ENCODE results near the gene TTC34. TPM values are rescaled to one million over a fixed set of nuclear protein-coding genes. Genes with fewer than 3 reads are reported as not detected.

The TTC34 gene
- total RNA-seq, 1 experiment from 2014 or later: 0.61 TPM

DNA sequence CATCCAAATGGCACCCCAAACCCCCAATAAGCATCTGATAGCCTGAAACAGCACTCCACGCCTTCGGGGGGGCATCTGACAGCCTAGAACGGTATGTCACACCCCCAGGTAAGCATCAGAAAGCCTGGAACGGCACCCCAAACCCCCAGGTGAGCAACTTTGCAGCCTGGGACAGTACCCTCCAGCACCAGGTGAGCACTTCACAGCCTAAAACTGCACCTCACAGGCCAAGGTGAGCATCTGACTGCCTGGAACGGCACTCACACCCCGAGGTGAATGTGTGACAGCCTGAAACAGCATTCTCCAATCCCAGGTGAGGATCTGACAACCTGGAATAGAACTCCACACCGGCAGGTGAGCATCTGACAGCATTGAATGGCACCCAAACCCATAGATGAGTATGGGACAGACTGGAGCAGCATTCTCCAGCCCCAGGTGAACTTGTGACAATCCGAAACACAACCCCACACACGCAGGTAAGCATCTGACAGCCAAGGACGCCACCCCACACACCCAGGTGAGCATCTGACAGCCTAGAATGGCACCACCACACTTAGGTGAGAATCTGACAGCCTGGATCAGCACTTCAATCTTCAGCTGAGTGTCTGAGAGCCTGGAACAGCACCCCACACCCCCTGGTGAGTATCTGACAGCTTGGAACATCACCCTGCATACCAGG, 150.4 kb downstream of the TTC34 start (continued):
- TF ChIP-seq, protein P1, sequence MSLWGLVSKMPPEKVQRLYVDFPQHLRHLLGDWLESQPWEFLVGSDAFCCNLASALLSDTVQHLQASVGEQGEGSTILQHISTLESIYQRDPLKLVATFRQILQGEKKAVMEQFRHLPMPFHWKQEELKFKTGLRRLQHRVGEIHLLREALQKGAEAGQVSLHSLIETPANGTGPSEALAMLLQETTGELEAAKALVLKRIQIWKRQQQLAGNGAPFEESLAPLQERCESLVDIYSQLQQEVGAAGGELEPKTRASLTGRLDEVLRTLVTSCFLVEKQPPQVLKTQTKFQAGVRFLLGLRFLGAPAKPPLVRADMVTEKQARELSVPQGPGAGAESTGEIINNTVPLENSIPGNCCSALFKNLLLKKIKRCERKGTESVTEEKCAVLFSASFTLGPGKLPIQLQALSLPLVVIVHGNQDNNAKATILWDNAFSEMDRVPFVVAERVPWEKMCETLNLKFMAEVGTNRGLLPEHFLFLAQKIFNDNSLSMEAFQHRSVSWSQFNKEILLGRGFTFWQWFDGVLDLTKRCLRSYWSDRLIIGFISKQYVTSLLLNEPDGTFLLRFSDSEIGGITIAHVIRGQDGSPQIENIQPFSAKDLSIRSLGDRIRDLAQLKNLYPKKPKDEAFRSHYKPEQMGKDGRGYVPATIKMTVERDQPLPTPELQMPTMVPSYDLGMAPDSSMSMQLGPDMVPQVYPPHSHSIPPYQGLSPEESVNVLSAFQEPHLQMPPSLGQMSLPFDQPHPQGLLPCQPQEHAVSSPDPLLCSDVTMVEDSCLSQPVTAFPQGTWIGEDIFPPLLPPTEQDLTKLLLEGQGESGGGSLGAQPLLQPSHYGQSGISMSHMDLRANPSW (CRISPR knock-in tag; conservative IDR thresholded peaks at IDR 0.05; ENCODE audit: low read depth): no peak
- TF ChIP-seq, protein P2, sequence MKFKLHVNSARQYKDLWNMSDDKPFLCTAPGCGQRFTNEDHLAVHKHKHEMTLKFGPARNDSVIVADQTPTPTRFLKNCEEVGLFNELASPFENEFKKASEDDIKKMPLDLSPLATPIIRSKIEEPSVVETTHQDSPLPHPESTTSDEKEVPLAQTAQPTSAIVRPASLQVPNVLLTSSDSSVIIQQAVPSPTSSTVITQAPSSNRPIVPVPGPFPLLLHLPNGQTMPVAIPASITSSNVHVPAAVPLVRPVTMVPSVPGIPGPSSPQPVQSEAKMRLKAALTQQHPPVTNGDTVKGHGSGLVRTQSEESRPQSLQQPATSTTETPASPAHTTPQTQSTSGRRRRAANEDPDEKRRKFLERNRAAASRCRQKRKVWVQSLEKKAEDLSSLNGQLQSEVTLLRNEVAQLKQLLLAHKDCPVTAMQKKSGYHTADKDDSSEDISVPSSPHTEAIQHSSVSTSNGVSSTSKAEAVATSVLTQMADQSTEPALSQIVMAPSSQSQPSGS (CRISPR knock-in tag; IDR thresholded peaks at IDR 0.05; ENCODE audit: borderline replicate concordance, low read depth): no peak
- TF ChIP-seq, protein P3, sequence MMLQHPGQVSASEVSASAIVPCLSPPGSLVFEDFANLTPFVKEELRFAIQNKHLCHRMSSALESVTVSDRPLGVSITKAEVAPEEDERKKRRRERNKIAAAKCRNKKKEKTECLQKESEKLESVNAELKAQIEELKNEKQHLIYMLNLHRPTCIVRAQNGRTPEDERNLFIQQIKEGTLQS (CRISPR knock-in tag; conservative IDR thresholded peaks at IDR 0.05): no peak
- TF ChIP-seq ZSCAN18 (CRISPR knock-in tag; IDR thresholded peaks at IDR 0.05) (no peak), SMAD4 (CRISPR knock-in tag; IDR thresholded peaks at IDR 0.05) (no peak), FOXJ3 (CRISPR knock-in tag; IDR thresholded peaks at IDR 0.05; ENCODE audit: borderline replicate concordance) (no peak), ZNF121 (CRISPR knock-in tag; IDR thresholded peaks at IDR 0.05) (no peak), ZNF423 (CRISPR knock-in tag; IDR thresholded peaks at IDR 0.05) (no peak)
- TF ChIP-seq, protein P4, sequence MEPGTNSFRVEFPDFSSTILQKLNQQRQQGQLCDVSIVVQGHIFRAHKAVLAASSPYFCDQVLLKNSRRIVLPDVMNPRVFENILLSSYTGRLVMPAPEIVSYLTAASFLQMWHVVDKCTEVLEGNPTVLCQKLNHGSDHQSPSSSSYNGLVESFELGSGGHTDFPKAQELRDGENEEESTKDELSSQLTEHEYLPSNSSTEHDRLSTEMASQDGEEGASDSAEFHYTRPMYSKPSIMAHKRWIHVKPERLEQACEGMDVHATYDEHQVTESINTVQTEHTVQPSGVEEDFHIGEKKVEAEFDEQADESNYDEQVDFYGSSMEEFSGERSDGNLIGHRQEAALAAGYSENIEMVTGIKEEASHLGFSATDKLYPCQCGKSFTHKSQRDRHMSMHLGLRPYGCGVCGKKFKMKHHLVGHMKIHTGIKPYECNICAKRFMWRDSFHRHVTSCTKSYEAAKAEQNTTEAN (CRISPR knock-in tag; IDR thresholded peaks at IDR 0.05): no peak
- TF ChIP-seq, protein P5, sequence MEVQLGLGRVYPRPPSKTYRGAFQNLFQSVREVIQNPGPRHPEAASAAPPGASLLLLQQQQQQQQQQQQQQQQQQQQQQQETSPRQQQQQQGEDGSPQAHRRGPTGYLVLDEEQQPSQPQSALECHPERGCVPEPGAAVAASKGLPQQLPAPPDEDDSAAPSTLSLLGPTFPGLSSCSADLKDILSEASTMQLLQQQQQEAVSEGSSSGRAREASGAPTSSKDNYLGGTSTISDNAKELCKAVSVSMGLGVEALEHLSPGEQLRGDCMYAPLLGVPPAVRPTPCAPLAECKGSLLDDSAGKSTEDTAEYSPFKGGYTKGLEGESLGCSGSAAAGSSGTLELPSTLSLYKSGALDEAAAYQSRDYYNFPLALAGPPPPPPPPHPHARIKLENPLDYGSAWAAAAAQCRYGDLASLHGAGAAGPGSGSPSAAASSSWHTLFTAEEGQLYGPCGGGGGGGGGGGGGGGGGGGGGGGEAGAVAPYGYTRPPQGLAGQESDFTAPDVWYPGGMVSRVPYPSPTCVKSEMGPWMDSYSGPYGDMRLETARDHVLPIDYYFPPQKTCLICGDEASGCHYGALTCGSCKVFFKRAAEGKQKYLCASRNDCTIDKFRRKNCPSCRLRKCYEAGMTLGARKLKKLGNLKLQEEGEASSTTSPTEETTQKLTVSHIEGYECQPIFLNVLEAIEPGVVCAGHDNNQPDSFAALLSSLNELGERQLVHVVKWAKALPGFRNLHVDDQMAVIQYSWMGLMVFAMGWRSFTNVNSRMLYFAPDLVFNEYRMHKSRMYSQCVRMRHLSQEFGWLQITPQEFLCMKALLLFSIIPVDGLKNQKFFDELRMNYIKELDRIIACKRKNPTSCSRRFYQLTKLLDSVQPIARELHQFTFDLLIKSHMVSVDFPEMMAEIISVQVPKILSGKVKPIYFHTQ (CRISPR knock-in tag; IDR thresholded peaks at IDR 0.05): no peak
- TF ChIP-seq, protein P6, sequence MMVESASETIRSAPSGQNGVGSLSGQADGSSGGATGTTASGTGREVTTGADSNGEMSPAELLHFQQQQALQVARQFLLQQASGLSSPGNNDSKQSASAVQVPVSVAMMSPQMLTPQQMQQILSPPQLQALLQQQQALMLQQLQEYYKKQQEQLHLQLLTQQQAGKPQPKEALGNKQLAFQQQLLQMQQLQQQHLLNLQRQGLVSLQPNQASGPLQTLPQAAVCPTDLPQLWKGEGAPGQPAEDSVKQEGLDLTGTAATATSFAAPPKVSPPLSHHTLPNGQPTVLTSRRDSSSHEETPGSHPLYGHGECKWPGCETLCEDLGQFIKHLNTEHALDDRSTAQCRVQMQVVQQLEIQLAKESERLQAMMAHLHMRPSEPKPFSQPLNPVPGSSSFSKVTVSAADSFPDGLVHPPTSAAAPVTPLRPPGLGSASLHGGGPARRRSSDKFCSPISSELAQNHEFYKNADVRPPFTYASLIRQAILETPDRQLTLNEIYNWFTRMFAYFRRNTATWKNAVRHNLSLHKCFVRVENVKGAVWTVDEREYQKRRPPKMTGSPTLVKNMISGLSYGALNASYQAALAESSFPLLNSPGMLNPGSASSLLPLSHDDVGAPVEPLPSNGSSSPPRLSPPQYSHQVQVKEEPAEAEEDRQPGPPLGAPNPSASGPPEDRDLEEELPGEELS (CRISPR knock-in tag; IDR thresholded peaks at IDR 0.05): no peak

- Mint-ChIP-seq H3K27ac (no peak overlapping the region), H3K4me1 (no peaks in the 10 kb centered on the region; the same call in 1 of the 2 replicates), H3K9me3 (peaks cover 43% of the 10 kb centered on the region), H3K36me3 (peaks cover 11% of the 10 kb centered on the region), H3K4me3 (no peak overlapping the region), H3K27me3 (ENCODE audit: low read depth) (peaks cover 6% of the 10 kb centered on the region)
- no peak for ATAC-seq
- ChIA-PET POLR2A (no interaction called here), CTCF (no interaction called here)
- DNase-seq (ENCODE audit: low spot score): no peak
- TF ChIP-seq ZNF317 (CRISPR knock-in tag; IDR thresholded peaks at IDR 0.05; ENCODE audit: borderline replicate concordance, low read depth) (peak; percentile 95), ZNF219 (CRISPR knock-in tag; IDR thresholded peaks at IDR 0.05; ENCODE audit: borderline replicate concordance) (no peak)
Observed at GRCh38 chr1:2646837-2647236, 154.7 kb downstream of the TTC34 start.
